ENCODE results near the gene GRIK3. TPM values are rescaled to one million over a fixed set of nuclear protein-coding genes. Genes with fewer than 3 reads are reported as not detected.
A peak's percentile ranks its signal among the peaks of the same experiment; 100 is the strongest.

GRIK3 gene
- polyA plus RNA-seq, 6 donors from 2014 or later = 0.16 TPM; not detected in 5

DNA sequence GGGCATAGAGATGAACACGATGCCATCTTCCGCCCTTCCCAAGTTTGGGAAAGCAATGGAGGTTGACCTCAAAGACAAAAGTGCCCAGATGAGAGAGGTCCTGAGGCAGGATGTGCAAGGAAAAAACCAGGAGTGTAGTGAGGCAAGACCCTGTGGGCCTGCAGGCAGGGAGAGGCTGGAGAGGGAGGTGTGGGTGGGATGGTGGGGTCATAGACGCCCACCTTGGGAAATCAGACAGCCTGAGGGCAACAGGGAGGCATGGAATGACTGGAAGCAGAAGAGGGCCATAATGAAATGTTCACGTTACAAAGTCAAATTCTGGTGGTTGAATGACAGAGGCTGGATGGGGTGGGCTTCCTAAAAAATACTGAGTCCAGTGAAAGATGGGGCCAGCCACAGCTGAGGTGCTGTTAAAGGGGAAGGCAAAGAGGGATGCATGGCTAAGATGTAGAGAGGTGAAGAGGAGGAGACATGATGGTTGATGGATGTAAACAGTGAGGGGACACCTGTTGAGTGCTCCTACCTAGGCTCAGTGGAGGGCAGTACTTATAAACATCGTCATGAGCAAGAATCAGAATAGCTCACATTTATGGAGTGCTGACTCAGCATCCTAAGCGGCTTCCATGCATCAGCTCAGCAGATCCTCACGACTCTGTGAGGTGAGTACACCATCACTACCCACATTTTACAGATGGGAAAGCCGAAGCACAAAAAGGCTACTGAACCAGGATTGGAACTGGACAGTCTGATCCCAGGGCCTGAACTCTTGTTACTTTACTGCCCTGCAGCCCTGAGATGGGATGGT is 42.0 kb downstream of the GRIK3 start:
- no peak for ATAC-seq (ENCODE audit: low read depth in 2 of 2)
- DNase-seq = no peak
- peaks cover 3 to 54% (median 17%) of the 10 kb centered on the region in 3 donors for H3K27me3 Mint-ChIP-seq
- H3K9me3 Mint-ChIP-seq = peaks cover 0 to 2% (median 0%) of the 10 kb centered on the region in 7 donors
- H3K27ac Mint-ChIP-seq = no peak overlapping the region
- no peaks in the 10 kb centered on the region for H3K4me1 Mint-ChIP-seq
- no peaks in the 10 kb centered on the region for H3K36me3 Mint-ChIP-seq
- H3K4me3 Mint-ChIP-seq = peak overlapping the region in 1 of 8 donors; percentile 57

DNA sequence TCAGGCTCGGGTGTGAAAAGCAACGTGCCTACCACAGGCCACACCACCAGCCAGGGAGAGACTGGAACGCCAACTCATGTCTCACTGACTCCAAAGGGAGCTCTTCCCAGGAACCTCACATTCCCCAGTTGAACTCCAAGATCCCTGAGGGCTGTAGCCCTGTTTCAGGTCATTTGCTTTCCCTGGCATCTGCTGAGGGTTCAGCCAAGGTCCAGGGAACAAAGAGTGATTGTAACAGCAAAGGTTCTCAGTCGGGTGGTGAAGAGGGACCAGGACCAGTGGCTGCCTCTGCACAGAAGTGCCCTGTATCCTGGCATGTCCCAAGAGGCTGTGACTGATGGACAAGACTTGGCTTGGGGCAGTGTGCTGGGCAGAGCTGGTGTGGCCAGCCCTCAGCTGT is 42.8 kb downstream of the GRIK3 start:
- Mint-ChIP-seq H3K27ac (no peak overlapping the region), H3K36me3 (no peaks in the 10 kb centered on the region), H3K4me3 (no peak overlapping the region), H3K9me3 (peaks cover 0 to 2% (median 0%) of the 10 kb centered on the region in 7 donors), H3K27me3 (peaks cover 4 to 55% (median 10%) of the 10 kb centered on the region in 3 donors), H3K4me1 (peaks cover 0 to under 1% (median 0%) of the 10 kb centered on the region in 3 donors)
- DNase-seq (no peak), ATAC-seq (ENCODE audit: low read depth in 2 of 2) (no peak)

DNA sequence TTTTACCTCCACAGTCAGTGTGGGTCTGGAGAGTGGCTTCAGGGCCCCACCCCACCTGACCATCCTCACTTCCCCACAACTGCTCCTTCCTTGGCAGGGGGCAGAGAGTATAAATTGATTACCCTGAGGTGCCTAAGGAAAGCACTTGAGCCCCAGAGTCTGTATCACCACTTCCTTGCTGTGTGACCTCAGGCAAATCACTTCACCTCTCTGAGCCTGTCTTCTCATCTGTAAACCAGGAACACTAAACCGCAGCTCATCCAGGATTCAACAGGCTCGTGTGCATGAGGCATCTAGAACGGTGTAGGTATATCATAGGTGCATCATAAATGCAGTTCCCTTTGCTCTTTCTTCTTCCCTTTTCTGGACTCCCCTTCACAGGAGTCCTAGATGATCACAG is 43.4 kb downstream of the GRIK3 start:
- Mint-ChIP-seq H3K9me3 (peaks cover 0 to 2% (median 0%) of the 10 kb centered on the region in 7 donors), H3K27me3 (peaks cover 4 to 61% (median 7%) of the 10 kb centered on the region in 3 donors), H3K4me3 (no peak overlapping the region), H3K36me3 (no peaks in the 10 kb centered on the region), H3K27ac (no peak overlapping the region), H3K4me1 (peaks cover 0 to 3% (median 0%) of the 10 kb centered on the region in 3 donors)
- no peak for ATAC-seq (ENCODE audit: low read depth in 2 of 2)
- no peak for DNase-seq

DNA sequence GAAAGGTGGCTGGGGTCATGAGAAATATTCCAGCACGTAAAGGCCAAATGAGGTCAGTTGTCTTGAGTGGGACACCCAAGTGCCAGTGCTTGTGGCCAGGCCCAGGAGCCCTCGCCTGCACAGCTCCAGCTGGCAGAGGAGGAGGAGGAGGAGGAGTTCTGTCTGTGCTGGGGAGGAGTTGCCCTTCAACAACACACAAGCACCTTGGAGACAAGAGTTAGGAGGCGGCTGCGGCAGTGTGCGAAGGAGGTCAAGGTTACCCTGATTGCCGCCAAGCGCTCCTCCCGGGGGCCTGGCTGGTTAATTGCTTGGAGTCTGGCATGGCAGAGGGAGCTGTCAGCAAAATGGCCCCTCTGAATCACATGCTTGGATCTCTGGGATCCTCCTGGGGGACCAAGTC is 45.1 kb downstream of the GRIK3 start:
- no peak for ATAC-seq (ENCODE audit: low read depth in 2 of 2)
- no peak for DNase-seq
- H3K9me3 Mint-ChIP-seq = peaks cover 0 to 2% (median 0%) of the 10 kb centered on the region in 7 donors
- H3K27ac Mint-ChIP-seq = peak overlapping the region in 1 of 6 donors; percentile 27
- H3K4me3 Mint-ChIP-seq = no peak overlapping the region
- H3K27me3 Mint-ChIP-seq = peaks cover 4 to 55% (median 11%) of the 10 kb centered on the region in 3 donors
- peaks cover 0 to 3% (median 0%) of the 10 kb centered on the region in 3 donors for H3K4me1 Mint-ChIP-seq
- H3K36me3 Mint-ChIP-seq = no peaks in the 10 kb centered on the region

DNA sequence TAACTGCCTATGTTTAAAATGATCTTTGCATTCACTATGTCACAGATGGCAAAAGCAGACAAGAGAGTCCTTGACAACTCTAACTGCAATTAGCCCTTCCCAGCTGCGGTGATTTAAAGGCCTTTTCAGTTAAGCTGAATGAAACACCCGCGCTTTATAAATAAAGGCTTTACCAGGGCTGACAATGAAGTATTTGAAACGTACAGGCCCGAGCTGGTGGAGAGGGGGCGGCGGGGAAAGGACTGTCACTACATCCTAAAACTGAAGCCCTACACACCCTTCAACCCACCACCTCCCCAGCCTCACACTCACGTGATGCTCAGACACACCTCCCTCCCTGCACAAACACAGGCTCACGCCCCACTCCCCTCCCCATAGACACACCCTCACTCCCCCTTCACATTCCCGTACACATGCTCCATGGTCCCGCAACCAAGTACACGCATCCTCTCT is 45.5 kb downstream of the GRIK3 start:
- peaks cover 4 to 51% (median 11%) of the 10 kb centered on the region in 3 donors for H3K27me3 Mint-ChIP-seq
- DNase-seq (no peak), ATAC-seq (ENCODE audit: low read depth in 2 of 2) (no peak)
- H3K4me1 Mint-ChIP-seq = peaks cover 0 to 3% (median 0%) of the 10 kb centered on the region in 3 donors
- H3K27ac Mint-ChIP-seq = peak overlapping the region in 1 of 6 donors; percentile 27
- no peak overlapping the region for H3K4me3 Mint-ChIP-seq
- no peaks in the 10 kb centered on the region for H3K36me3 Mint-ChIP-seq
- peaks cover 0 to 2% (median 0%) of the 10 kb centered on the region in 7 donors for H3K9me3 Mint-ChIP-seq

DNA sequence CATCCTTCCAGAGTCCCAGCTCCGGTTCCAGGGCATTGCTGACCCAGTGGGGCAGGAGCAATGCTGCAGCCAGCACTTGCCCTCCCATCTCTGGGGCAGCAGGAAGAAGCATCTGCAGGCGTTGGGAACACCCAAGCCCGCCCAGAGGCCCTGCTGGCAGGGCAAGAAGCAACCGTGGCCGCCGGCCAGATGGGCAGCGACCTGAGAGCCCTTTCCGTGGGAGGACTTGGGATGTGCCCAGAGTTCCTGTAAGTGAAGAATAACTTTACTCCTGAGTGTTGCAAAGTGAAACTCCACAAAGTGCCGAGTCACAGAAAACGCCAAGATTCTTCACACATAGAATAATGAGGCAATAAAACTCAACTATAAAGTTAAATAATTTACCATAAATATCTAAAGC is 46.0 kb downstream of the GRIK3 start:
- no peak overlapping the region for H3K27ac Mint-ChIP-seq
- H3K4me3 Mint-ChIP-seq = no peak overlapping the region
- H3K9me3 Mint-ChIP-seq = peaks cover 0 to 2% (median 0%) of the 10 kb centered on the region in 7 donors
- H3K27me3 Mint-ChIP-seq = peaks cover 5 to 51% (median 11%) of the 10 kb centered on the region in 3 donors
- DNase-seq (no peak), ATAC-seq (ENCODE audit: low read depth in 2 of 2) (no peak)
- H3K36me3 Mint-ChIP-seq = no peaks in the 10 kb centered on the region
- peaks cover 0 to 3% (median 0%) of the 10 kb centered on the region in 3 donors for H3K4me1 Mint-ChIP-seq

DNA sequence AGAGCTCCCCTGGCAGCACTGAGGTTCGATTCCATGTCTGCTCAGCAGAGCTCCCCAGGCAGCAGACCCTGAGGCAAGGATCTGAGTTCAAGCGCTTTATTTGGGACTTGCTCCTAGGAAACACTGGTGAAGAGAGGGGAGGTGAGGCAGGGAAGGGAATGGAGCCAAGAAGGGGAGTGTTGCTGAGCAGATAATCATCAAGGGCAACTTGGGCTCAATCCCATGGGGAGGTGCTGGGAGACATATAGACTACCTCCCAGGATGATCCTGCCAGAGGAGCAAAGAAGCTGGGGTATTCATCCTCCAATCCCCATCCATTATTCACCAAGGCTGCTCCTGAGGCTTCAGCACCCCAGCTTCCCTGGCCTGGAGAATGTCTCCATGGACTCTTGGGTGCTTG is 47.0 kb downstream of the GRIK3 start:
- Mint-ChIP-seq H3K36me3 (no peaks in the 10 kb centered on the region), H3K4me3 (no peak overlapping the region), H3K4me1 (peaks cover 0 to 6% (median 0%) of the 10 kb centered on the region in 3 donors), H3K27ac (peak overlapping the region in 1 of 6 donors; percentile 29), H3K9me3 (peaks cover 0 to 2% (median 0%) of the 10 kb centered on the region in 7 donors), H3K27me3 (peaks cover 10 to 56% (median 15%) of the 10 kb centered on the region in 3 donors)
- ATAC-seq (ENCODE audit: low read depth in 2 of 2) (no peak), DNase-seq (no peak)

DNA sequence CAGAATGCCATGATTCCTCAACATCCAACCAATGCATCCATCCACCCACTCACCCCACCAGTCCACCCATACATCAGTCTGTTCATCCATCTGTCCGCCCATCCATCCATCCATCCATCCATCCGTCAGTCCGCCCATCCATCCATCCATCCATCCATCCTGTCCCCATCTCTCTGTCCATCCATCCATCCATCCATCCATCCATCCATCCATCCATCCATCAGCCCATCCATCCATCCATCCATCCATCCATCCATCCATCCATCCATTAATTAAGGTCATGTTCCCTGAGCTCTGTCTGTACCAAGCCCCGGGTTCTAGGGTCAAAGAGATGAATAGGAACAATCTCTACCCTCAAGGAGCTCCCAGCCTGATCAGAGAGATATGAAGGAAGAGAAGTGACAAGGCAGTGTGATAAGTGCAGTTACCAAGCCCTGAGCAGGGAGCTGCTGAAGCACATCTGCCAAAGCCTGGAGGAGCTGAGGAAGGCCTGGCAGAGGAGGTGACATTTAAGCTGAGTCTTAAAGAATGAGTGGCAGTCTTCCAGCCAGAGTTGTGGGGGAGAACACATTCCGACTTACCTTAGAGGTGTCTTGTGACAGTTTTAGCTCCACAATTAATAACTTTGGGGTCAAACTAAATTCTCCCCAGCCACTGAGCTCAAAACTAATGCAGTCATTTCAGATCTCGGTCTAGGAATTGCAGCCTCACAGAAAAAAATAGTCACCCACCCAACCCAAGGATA is 47.9 kb downstream of the GRIK3 start:
- Mint-ChIP-seq H3K4me1 (peaks cover 0 to 6% (median 0%) of the 10 kb centered on the region in 3 donors), H3K27ac (no peak overlapping the region), H3K27me3 (peaks cover 10 to 52% (median 15%) of the 10 kb centered on the region in 3 donors), H3K4me3 (no peak overlapping the region), H3K9me3 (peaks cover 0 to 2% (median 0%) of the 10 kb centered on the region in 7 donors), H3K36me3 (no peaks in the 10 kb centered on the region)
- no peak for ATAC-seq (ENCODE audit: low read depth in 2 of 2)
- no peak for DNase-seq

DNA sequence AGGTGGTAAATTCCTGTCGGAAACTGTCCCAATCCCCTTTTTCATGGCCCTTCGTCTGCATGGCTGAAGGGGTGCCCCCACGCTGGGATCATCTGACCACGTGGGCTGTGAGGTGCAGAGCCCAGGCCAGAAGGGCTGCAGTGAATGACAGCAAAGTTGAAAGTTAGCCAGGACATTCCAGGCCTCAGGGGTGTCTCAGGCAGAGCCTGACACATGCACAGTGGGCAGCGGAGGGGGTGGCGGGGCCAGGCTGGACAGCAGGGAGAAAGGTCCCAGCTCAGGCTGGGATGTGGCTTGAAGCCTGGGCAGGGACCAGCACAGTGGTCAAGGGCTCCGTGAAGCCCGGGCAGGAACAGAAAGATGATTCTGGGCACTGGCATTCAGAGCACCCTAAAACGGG is 49.6 kb downstream of the GRIK3 start:
- Mint-ChIP-seq H3K4me3 (no peak overlapping the region), H3K27me3 (peaks cover 10 to 58% (median 14%) of the 10 kb centered on the region in 3 donors), H3K9me3 (peaks cover 0 to 2% (median 0%) of the 10 kb centered on the region in 7 donors), H3K4me1 (peaks cover 0 to 6% (median 0%) of the 10 kb centered on the region in 3 donors), H3K27ac (no peak overlapping the region), H3K36me3 (no peaks in the 10 kb centered on the region)
- no peak for DNase-seq
- ATAC-seq (ENCODE audit: low read depth in 2 of 2) = no peak

DNA sequence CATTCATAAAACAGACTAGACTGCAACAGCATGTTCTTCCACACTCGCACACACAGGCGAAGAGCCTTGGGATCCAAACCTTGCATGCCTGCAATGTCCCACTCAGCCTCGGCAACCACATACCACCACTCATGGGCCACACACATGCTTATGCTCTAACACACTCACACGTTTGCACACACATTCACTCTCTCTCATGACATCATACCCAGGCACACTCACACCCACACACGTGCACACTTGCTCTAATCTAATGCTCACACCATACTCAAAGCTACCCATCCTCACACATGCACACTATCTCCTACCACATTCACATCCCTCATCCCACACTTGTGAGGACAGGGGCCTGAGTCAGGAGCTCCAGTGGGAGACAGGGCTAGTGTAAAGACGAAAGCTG is 50.3 kb downstream of the GRIK3 start:
- Mint-ChIP-seq H3K27me3 (peaks cover 14 to 57% (median 17%) of the 10 kb centered on the region in 3 donors), H3K36me3 (no peaks in the 10 kb centered on the region), H3K4me1 (peaks cover 0 to 6% (median 0%) of the 10 kb centered on the region in 3 donors), H3K4me3 (no peak overlapping the region), H3K27ac (no peak overlapping the region), H3K9me3 (no peaks in the 10 kb centered on the region)
- no peak for ATAC-seq (ENCODE audit: low read depth in 2 of 2)
- DNase-seq = no peak

DNA sequence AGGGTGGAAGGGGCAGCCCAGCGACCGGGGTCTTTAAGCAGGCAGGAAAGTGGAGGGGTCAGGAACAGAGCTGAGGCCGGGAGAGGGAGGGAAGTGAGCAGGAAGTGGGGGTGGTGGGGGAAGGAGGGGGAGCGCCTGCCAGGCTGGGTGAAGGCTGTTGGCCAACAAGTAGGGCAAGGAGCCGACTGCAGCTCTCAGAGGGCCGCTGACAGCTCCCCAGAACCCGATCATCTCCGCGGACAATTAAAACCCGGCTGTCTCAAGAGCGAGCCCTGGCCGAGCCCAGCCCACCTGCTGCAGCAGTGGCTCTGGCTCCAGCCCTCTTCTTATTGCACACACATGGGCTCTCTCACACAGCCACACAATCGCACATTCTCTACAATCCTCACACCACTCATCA is 51.6 kb downstream of the GRIK3 start:
- H3K27me3 Mint-ChIP-seq = peaks cover 14 to 63% (median 21%) of the 10 kb centered on the region in 3 donors
- H3K27ac Mint-ChIP-seq = no peak overlapping the region
- DNase-seq (no peak), ATAC-seq (ENCODE audit: low read depth in 2 of 2) (no peak)
- no peak overlapping the region for H3K4me3 Mint-ChIP-seq
- peaks cover 0 to 6% (median 0%) of the 10 kb centered on the region in 3 donors for H3K4me1 Mint-ChIP-seq
- H3K36me3 Mint-ChIP-seq = no peaks in the 10 kb centered on the region
- peaks cover 0 to 10% (median 2%) of the 10 kb centered on the region in 7 donors for H3K9me3 Mint-ChIP-seq

DNA sequence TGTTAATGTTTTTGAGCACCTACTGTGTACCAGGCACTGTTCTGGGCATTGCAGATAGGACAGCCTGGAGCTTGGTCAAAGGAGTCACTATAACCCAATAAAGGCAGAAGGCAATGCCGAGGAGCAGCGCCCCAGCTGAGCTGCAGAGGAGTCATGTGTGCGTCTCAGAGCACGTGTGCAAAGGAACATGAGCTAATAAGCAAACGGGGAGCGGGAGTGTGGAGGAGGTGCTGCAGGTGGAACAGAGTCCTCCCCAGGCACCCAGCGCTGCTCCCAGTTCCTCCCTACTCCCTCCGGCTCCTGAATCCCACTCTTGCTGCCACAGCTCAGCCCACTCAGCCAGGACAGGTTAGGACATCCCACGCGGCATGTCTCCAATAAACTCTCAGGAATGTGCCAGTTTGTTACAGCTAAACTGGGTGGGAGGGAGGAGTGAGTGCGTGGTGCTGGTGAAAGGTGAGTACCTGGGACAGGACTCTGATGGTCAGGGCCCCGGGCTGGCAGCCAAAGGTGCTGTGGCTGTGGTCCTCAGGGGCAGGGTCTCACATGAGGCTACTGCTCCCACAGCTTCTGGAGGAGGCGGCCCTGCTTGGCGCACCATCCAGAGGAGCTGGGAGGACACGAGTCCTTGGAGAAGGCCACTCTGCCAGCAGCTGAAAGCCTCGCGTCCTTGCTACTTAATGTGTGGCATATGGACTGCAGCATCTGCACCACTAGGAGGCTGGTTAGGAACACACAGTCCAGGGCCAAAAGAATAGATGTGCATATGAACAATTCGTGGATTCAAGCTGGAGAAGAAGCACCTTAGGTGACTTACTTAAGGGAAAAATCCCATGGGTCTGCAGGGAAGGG is 52.3 kb downstream of the GRIK3 start:
- H3K36me3 Mint-ChIP-seq = no peaks in the 10 kb centered on the region
- no peak for DNase-seq
- H3K9me3 Mint-ChIP-seq = peaks cover 0 to 10% (median 2%) of the 10 kb centered on the region in 7 donors
- peak overlapping the region in 1 of 8 donors; percentile 49 for H3K4me3 Mint-ChIP-seq
- peaks cover 0 to 6% (median 0%) of the 10 kb centered on the region in 3 donors for H3K4me1 Mint-ChIP-seq
- peaks cover 16 to 66% (median 28%) of the 10 kb centered on the region in 3 donors for H3K27me3 Mint-ChIP-seq
- H3K27ac Mint-ChIP-seq = no peak overlapping the region
- ATAC-seq (ENCODE audit: low read depth in 2 of 2) = no peak

All from naive B cell (primary cell).